Uterus (tissue), 4 donors: ENCODE results near the gene ARHGAP31. TPM values are rescaled to one million over a fixed set of nuclear protein-coding genes. Genes with fewer than 3 reads are reported as not detected.

ENCODE experiments used
- DNase-seq, 2 donors: peaks; one replicate each; pipeline ENCODE4 v3.0.0-alpha.2; 2019 to 2020
- H3K27ac ChIP-seq, 2 donors: fragments of 200-600 bp; sonication (generic); 1 replicate in 1 of 2; 2 replicates in 1 of 2; pipeline ENCODE4 v1.5.1; 2016 to 2018
- H3K27me3 ChIP-seq, 2 donors: fragments of 200-600 bp; sonication (generic); one replicate each; pipeline ENCODE4 v1.5.1; 2018 to 2019; ENCODE audit warnings: control low read depth in 1 of 2
- H3K36me3 ChIP-seq, 2 donors: fragments of 200-600 bp; sonication (generic); one replicate each; pipeline ENCODE4 v1.5.1; 2019; ENCODE audit warnings: control low read depth in 1 of 2
- H3K4me1 ChIP-seq, 2 donors: fragments of 200-600 bp; sonication (generic); one replicate each; pipeline ENCODE4 v1.5.1; 2018 to 2019; ENCODE audit warnings: control low read depth in 1 of 2
- H3K4me3 ChIP-seq, 2 donors: fragments of 200-600 bp; sonication (generic); 1 replicate in 1 of 2; 2 replicates in 1 of 2; pipeline ENCODE4 v1.5.1; 2018 to 2019; ENCODE audit warnings: mild to moderate bottlenecking in 1 of 2
- H3K9me3 ChIP-seq, 2 donors: fragments of 200-600 bp; sonication (generic); one replicate each; pipeline ENCODE4 v1.5.1; 2019; ENCODE audit warnings: control low read depth in 1 of 2
- CTCF ChIP-seq, 4 experiments: fragments of 200-600 bp in 2 of 4; fragments of 450-650 bp in 2 of 4; sonication (generic) in 2 of 4; IDR thresholded peaks; one replicate each; pipeline ENCODE4 v1.5.1; 2016 to 2019; ENCODE audit warnings: antibody characterized with exemption in 4 of 4, mild to moderate bottlenecking in 2 of 4, moderate library complexity in 1 of 4
- POLR2A ChIP-seq, 2 donors: fragments of 450-650 bp; IDR thresholded peaks; one replicate each; pipeline ENCODE4 v1.6.1; 2016; ENCODE audit warnings: antibody characterized with exemption in 2 of 2, mild to moderate bottlenecking in 1 of 2, moderate library complexity in 1 of 2
- intact Hi-C: fragments of 100-400 bp; cut with DNase I; formaldehyde crosslinking; loops from one replicate; pipeline ENCODE4 v1.15.1; 2023; ENCODE audit warnings: low total_unique reads
- total RNA-seq, 4 donors: library from RNA; depleted of rRNA in 3 of 4; stranded (reverse); fragments of >200 nt in 3 of 4; gene quantifications; one replicate each; pipeline versions ENCODE4 v1.1.0 to v1.2.4, GENCODE V29; 2014 to 2023
- donor health status: DM: yes; HTN: yes; CAD: no.

The ARHGAP31 gene
- total RNA-seq, 4 donors from 2014 or later = 17.6 to 53.2 (median 29.4) TPM

GRCh38 chr3:119276680-119277079 lies 17.5 kb upstream of the ARHGAP31 start:
- no peak for TF ChIP-seq POLR2A (IDR thresholded peaks at IDR 0.05)
- intact Hi-C loops = no loop called here
- Histone ChIP-seq H3K9me3 (no peaks in the 10 kb centered on the region), H3K36me3 (no peaks in the 10 kb centered on the region), H3K27ac (no peak overlapping the region), H3K4me3 (no peak overlapping the region), H3K27me3 (no peaks in the 10 kb centered on the region), H3K4me1 (no peaks in the 10 kb centered on the region)
- DNase-seq = no peak

GRCh38 chr3:119279101-119279554 lies 15.1 kb upstream of the ARHGAP31 start:
- H3K4me3 ChIP-seq = no peak overlapping the region
- no peaks in the 10 kb centered on the region for H3K36me3 ChIP-seq
- H3K4me1 ChIP-seq = no peaks in the 10 kb centered on the region
- intact Hi-C loops = no loop called here
- TF ChIP-seq POLR2A (IDR thresholded peaks at IDR 0.05) (no peak), CTCF (IDR thresholded peaks at IDR 0.05) (no peak)
- DNase-seq = peak; percentile 28 to 51
- H3K9me3 ChIP-seq = no peaks in the 10 kb centered on the region
- no peaks in the 10 kb centered on the region for H3K27me3 ChIP-seq
- peak overlapping the region; percentile 65 to 66 for H3K27ac ChIP-seq

- H3K36me3 ChIP-seq = no peaks in the 10 kb centered on the region
- intact Hi-C loops = no loop called here
- DNase-seq = no peak
- no peak overlapping the region for H3K4me3 ChIP-seq
- TF ChIP-seq CTCF (IDR thresholded peaks at IDR 0.05) = no peak
- no peak for TF ChIP-seq POLR2A (IDR thresholded peaks at IDR 0.05)
- no peaks in the 10 kb centered on the region for H3K27me3 ChIP-seq
- H3K4me1 ChIP-seq = no peaks in the 10 kb centered on the region
- no peaks in the 10 kb centered on the region for H3K9me3 ChIP-seq
- peak overlapping the region; percentile 65 to 66 for H3K27ac ChIP-seq
These were observed 14.5 kb upstream of the ARHGAP31 start for GRCh38 chr3:119279584-119280243.

GRCh38 chr3:119288669-119289403 lies 5.3 kb upstream of the ARHGAP31 start:
- no peak overlapping the region for H3K27ac ChIP-seq
- H3K4me1 ChIP-seq = no peaks in the 10 kb centered on the region
- H3K9me3 ChIP-seq = no peaks in the 10 kb centered on the region
- H3K36me3 ChIP-seq = no peaks in the 10 kb centered on the region
- no peaks in the 10 kb centered on the region for H3K27me3 ChIP-seq
- H3K4me3 ChIP-seq = no peak overlapping the region
- no peak for TF ChIP-seq CTCF (IDR thresholded peaks at IDR 0.05)
- DNase-seq = no peak
- intact Hi-C loops = no loop called here

GRCh38 chr3:119289404-119289770 lies 4.8 kb upstream of the ARHGAP31 start:
- intact Hi-C loops = no loop called here
- H3K4me1 ChIP-seq = no peaks in the 10 kb centered on the region
- no peak for DNase-seq
- H3K4me3 ChIP-seq = no peak overlapping the region
- no peak overlapping the region for H3K27ac ChIP-seq
- no peaks in the 10 kb centered on the region for H3K36me3 ChIP-seq
- no peaks in the 10 kb centered on the region for H3K27me3 ChIP-seq
- no peaks in the 10 kb centered on the region for H3K9me3 ChIP-seq
- no peak for TF ChIP-seq CTCF (IDR thresholded peaks at IDR 0.05)
- TF ChIP-seq POLR2A (IDR thresholded peaks at IDR 0.05) = no peak
